Ascending aorta (tissue), 2 donors: Measurements from ENCODE around the gene NKX2-4. TPM values are rescaled to one million over a fixed set of nuclear protein-coding genes. Genes with fewer than 3 reads are reported as not detected.
"Not testable (repeated sequence)": the region's sequence is repeated elsewhere in the genome, so short reads cannot be mapped to it uniquely, and the experiment has no call there.

ENCODE experiments used
- DNase-seq, 2 donors: peaks; one replicate each; pipeline ENCODE4 v3.0.0-alpha.2; 2019; ENCODE audit warnings: low spot score in 2 of 2
- H3K27ac ChIP-seq, 2 donors: fragments of 200-600 bp; sonication (generic); one replicate each; pipeline ENCODE4 v1.5.1; 2016 to 2017; ENCODE audit warnings: mild to moderate bottlenecking in 1 of 2
- H3K27me3 ChIP-seq: fragments of 200-600 bp; sonication (generic); one replicate; pipeline ENCODE4 v1.5.1; 2017
- H3K36me3 ChIP-seq, 2 donors: fragments of 200-600 bp; sonication (generic); one replicate each; pipeline ENCODE4 v1.5.1; 2016
- H3K4me1 ChIP-seq, 2 donors: fragments of 200-600 bp; sonication (generic); one replicate each; pipeline ENCODE4 v1.5.1; 2016 to 2017; ENCODE audit warnings: mild to moderate bottlenecking in 1 of 2
- H3K4me3 ChIP-seq, 2 donors: fragments of 200-600 bp; sonication (generic); one replicate each; pipeline ENCODE4 v1.5.1; 2016 to 2017; ENCODE audit warnings: mild to moderate bottlenecking in 1 of 2
- H3K9me3 ChIP-seq, 2 donors: fragments of 200-600 bp; sonication (generic); one replicate each; pipeline ENCODE4 v1.5.1; 2016
- intact Hi-C: fragments of 100-400 bp; cut with DNase I; formaldehyde crosslinking; loops from one replicate; pipeline ENCODE4 v1.15.1; 2023
- total RNA-seq: library from RNA; depleted of rRNA; stranded (reverse); fragments of >200 nt; gene quantifications from one replicate; pipeline ENCODE4 v1.1.0, GENCODE V29; 2016
- TF ChIP-seq, protein P1 (sequence below), 3 experiments: fragments of 200-600 bp in 2 of 3; fragments of 450-650 bp in 1 of 3; sonication (generic) in 2 of 3; IDR thresholded peaks; one replicate each; pipeline ENCODE4 v1.5.1; 2016 to 2019; ENCODE audit warnings: antibody characterized with exemption in 3 of 3, mild to moderate bottlenecking in 1 of 3, moderate library complexity in 1 of 3

The NKX2-4 gene
- total RNA-seq, 1 donor from 2014 or later = not detected

DNA sequence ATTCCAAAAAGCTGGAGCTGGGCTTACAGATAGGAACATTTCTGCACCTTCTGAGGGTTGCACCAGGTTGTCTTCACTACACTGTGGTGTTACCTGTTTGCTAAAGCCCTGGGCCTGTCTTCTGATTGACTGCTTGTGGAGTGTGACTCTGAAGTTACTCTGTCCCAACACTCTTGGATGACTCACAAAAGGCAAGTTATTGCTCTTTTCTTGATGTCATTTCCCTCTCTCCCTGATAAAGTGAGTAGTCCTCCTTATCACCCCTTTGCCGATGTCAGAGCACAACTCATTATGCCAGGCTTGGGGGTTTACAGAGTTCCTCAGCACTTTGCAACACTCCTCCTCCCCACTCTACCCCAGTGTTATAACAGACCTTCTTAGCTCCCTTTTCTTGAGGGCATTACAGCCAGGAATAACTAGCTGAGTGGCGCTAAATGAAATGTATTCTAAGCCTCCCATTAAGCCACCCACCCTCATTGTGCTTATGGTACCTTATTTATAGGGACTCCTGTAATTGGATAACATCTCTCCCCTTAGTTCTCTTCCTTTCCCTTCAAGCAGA, 36.1 kb upstream of the NKX2-4 start:
- H3K4me1 ChIP-seq = no peaks in the 10 kb centered on the region
- no peaks in the 10 kb centered on the region for H3K9me3 ChIP-seq
- H3K36me3 ChIP-seq = no peaks in the 10 kb centered on the region
- no peak overlapping the region for H3K4me3 ChIP-seq
- H3K27ac ChIP-seq = no peak overlapping the region
- DNase-seq = no peak
- intact Hi-C loops = no loop called here
- TF ChIP-seq, protein P1, sequence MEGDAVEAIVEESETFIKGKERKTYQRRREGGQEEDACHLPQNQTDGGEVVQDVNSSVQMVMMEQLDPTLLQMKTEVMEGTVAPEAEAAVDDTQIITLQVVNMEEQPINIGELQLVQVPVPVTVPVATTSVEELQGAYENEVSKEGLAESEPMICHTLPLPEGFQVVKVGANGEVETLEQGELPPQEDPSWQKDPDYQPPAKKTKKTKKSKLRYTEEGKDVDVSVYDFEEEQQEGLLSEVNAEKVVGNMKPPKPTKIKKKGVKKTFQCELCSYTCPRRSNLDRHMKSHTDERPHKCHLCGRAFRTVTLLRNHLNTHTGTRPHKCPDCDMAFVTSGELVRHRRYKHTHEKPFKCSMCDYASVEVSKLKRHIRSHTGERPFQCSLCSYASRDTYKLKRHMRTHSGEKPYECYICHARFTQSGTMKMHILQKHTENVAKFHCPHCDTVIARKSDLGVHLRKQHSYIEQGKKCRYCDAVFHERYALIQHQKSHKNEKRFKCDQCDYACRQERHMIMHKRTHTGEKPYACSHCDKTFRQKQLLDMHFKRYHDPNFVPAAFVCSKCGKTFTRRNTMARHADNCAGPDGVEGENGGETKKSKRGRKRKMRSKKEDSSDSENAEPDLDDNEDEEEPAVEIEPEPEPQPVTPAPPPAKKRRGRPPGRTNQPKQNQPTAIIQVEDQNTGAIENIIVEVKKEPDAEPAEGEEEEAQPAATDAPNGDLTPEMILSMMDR (IDR thresholded peaks at IDR 0.05) = no peak
- no peaks in the 10 kb centered on the region for H3K27me3 ChIP-seq

DNA sequence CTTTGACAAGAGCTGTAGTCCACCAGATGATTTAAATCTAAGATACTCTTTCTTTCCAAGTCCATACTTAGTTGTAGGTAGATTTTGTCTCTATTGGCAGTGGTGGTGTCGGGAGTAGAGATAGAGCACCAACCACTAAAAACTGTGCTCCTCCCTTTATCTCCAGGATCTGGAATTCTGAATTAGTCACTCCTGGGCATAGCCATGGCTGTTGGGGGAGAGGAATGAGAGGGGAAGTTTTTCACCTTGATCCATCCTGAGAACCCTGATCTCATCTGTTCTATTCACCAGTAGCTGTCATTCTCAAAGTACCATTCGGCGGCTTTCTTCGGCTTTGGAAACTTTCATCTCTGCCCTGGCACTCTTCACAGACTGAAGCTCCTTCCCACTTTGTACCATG, 35.6 kb upstream of the NKX2-4 start:
- no peak overlapping the region for H3K4me3 ChIP-seq
- no peaks in the 10 kb centered on the region for H3K4me1 ChIP-seq
- TF ChIP-seq, protein P1 (IDR thresholded peaks at IDR 0.05) = no peak
- H3K36me3 ChIP-seq = no peaks in the 10 kb centered on the region
- no peak for DNase-seq
- intact Hi-C loops = no loop called here
- no peaks in the 10 kb centered on the region for H3K27me3 ChIP-seq
- no peaks in the 10 kb centered on the region for H3K9me3 ChIP-seq
- H3K27ac ChIP-seq = no peak overlapping the region

DNA sequence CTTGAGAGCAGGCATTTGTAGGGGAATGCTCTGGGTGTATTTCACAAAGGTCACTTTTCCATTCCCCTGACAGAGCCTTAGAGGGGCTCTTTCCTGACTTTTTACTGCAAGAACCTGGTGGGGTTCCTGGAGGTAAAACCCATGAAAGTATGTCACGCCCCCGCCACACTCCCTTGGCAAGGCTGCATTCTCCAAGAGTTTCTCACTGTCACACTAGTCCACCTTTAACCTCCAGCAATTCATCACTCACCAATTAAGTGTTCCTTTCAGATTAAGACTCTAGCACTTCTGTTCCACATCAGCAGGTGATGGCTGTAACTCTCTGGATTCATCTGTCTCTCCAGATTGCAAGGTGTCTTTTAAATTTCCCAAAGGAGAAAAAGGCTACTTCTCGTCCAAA, 32.7 kb upstream of the NKX2-4 start:
- Histone ChIP-seq H3K4me1 (no peaks in the 10 kb centered on the region), H3K36me3 (no peaks in the 10 kb centered on the region), H3K27me3 (no peaks in the 10 kb centered on the region), H3K4me3 (no peak overlapping the region), H3K27ac (no peak overlapping the region), H3K9me3 (no peaks in the 10 kb centered on the region)
- no peak for DNase-seq
- TF ChIP-seq, protein P1 (IDR thresholded peaks at IDR 0.05) = no peak
- intact Hi-C loops = no loop called here

DNA sequence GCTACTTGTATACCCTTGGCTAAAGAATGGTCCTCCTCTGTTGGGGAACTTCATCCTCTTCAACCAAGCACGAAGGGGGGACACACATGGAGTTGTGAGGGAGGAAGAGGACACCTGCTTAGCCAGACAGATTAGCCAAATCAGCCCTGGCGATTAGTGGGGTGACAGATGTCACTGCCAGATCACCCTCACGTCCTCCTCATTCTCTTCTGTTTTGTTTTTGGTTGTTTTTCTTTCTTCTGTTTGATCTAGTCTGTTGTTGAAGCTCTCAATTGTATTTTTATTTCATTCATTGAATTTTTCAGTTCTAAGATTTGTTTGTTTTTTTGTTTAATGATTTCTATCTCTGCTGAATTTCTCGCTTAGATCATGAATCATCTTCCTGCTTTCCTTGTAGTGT, 27.5 kb upstream of the NKX2-4 start:
- no peaks in the 10 kb centered on the region for H3K27me3 ChIP-seq
- no peaks in the 10 kb centered on the region for H3K36me3 ChIP-seq
- TF ChIP-seq, protein P1 (IDR thresholded peaks at IDR 0.05) = no peak
- H3K27ac ChIP-seq = no peak overlapping the region
- no peak overlapping the region for H3K4me3 ChIP-seq
- intact Hi-C loops = no loop called here
- H3K9me3 ChIP-seq = peaks cover 0 to 18% of the 10 kb centered on the region in 2 donors
- no peaks in the 10 kb centered on the region for H3K4me1 ChIP-seq
- no peak for DNase-seq

DNA sequence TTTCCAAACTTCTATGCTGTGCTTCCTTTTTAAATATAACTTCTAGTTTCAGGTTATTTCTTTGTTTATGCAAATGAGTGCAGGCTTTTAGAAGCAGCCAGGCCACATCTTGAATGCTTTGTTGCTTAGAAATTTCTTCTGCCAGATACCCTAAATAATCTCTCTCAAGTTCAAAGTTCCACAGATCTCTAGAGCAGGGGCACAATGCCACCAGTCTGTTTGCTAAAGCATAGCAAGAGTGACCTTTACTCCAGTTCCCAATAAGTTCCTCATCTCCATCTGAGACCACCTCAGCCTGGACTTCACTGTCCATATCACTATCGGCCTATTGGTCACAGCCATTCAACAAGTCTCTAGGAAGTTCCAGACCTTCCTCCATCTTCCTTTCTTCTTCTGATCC, 26.4 kb upstream of the NKX2-4 start:
- H3K27me3 ChIP-seq, H3K27ac ChIP-seq, H3K4me3 ChIP-seq, DNase-seq, intact Hi-C loops, H3K4me1 ChIP-seq, H3K36me3 ChIP-seq: not testable (repeated sequence)
- H3K9me3 ChIP-seq = peaks cover 0 to 18% of the 10 kb centered on the region in 2 donors

DNA sequence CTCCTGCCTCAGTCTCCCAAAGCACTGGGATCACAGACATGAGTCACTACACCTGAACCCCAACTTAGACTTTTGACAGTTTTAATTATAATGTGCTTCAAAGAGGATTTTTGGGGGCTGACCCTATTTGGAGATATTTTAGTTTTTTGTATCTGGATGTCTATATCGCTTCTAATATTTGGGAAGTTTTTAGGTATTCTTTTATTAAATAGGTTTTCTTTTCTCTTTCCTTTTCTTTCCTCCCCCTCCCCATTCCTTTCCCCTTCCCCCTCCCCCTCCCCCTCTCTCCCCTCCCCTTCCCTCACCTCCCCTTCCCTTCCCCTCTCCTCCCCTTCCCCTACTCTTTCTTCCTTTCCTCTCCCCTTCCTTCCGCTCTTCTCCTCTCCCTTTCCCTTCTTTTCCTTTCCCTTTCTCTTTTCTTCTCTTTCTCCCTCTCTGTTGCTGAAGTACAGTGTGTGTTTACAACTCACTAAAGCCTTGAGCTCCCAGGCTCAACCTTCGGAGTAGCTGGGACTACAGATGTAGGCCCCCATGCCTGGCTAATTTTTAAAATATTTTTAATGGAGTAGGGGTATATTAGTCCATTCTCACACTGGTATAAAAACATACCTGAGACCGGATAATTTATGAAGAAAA, 24.4 kb upstream of the NKX2-4 start:
- Histone ChIP-seq H3K27ac (no peak overlapping the region), H3K27me3 (no peaks in the 10 kb centered on the region), H3K4me3 (no peak overlapping the region), H3K36me3 (no peaks in the 10 kb centered on the region), H3K9me3 (peaks cover 0 to 18% of the 10 kb centered on the region in 2 donors), H3K4me1 (no peaks in the 10 kb centered on the region)
- intact Hi-C loops = no loop called here
- no peak for DNase-seq
- TF ChIP-seq, protein P1 (IDR thresholded peaks at IDR 0.05) = no peak

DNA sequence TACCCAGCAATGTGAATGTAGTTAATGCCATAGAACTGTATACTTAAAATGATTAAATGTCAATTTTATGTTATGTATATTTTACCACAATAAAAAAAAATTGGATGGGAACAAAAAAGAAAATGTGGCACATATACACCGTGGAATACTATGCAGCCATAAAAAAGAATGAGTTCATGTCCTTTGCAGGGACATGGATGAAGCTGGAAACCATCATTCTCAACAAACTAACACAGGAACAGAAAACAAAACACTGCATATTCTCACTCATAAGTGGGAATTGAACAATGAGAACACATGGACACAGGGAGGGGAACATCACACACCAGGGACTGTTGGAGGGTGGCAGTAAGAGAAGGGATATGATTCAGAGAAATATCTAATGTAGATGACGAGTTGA, 21.8 kb upstream of the NKX2-4 start:
- H3K4me1 ChIP-seq, intact Hi-C loops: not testable (repeated sequence)

DNA sequence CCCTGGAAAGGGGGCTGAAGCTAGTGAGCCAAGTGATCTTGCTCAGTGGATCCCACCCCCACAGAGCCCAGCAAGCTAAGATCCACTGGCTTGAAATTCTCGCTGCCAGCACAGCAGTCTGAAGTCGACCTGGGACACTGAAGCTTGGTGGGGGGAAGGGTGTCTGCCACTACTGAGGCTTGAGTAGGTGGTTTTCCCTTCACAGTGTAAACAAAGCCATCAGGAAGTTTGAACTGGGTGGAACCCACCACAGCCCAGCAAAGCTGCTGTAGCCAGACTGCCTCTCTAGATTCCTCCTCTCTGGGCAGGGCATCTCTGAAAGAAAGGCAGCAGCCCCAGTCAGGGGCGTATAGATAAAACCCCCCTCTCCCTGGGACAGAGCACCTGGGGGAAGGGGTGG, 16.7 kb upstream of the NKX2-4 start:
- H3K4me1 ChIP-seq, DNase-seq, H3K27ac ChIP-seq, intact Hi-C loops, H3K36me3 ChIP-seq, H3K27me3 ChIP-seq, H3K9me3 ChIP-seq, H3K4me3 ChIP-seq: not testable (repeated sequence)

More for the DNA sequence above, 21.8 kb upstream of the NKX2-4 start:
- H3K9me3 ChIP-seq = peaks cover 0 to 11% of the 10 kb centered on the region in 2 donors
- not testable (repeated sequence) for H3K27ac ChIP-seq, DNase-seq, H3K27me3 ChIP-seq, H3K4me3 ChIP-seq, H3K36me3 ChIP-seq
